Measurements from ENCODE around the gene DTNB.

DNA sequence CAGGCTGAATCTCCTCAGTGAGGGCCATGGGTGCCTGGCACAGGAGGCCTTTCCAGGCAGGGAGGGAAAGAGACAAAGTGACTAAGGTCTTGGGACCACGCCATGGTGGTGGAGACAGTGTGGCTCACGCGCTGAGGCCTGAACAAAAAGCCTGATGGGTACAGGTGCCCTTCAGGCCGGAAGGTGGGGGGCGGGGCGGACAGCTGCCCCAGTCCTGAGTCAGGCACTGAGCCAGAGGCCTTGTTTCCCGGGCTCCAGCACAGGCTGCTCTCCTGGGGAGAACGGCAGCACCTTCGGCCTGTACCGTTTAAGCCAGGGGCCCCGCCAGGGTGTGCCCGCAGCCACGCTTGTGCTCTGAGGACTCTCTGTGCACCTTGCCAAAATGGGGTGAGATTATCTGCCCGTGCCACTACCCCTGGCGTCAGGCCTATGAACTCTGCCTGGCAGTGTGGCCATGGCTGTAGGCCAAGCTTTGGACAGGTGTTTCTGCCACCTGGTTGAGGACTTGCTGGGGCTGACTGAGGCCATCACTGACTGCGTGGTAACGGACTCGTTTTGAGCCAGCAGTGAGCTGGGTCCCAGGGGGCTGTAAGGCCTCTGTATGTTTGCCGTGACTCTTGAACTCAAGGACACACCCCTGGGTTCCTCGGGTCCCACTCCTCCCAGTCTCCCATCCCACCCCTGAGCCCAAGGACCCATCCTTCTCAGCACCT lies 300.0 kb downstream of the DTNB start:
- TF ChIP-seq, protein P1, sequence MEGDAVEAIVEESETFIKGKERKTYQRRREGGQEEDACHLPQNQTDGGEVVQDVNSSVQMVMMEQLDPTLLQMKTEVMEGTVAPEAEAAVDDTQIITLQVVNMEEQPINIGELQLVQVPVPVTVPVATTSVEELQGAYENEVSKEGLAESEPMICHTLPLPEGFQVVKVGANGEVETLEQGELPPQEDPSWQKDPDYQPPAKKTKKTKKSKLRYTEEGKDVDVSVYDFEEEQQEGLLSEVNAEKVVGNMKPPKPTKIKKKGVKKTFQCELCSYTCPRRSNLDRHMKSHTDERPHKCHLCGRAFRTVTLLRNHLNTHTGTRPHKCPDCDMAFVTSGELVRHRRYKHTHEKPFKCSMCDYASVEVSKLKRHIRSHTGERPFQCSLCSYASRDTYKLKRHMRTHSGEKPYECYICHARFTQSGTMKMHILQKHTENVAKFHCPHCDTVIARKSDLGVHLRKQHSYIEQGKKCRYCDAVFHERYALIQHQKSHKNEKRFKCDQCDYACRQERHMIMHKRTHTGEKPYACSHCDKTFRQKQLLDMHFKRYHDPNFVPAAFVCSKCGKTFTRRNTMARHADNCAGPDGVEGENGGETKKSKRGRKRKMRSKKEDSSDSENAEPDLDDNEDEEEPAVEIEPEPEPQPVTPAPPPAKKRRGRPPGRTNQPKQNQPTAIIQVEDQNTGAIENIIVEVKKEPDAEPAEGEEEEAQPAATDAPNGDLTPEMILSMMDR (IDR thresholded peaks at IDR 0.05): no peak
- TF ChIP-seq POLR2A (IDR thresholded peaks at IDR 0.05): no peak
